ENCODE data around the gene POLDIP3. TPM values are rescaled to one million over a fixed set of nuclear protein-coding genes. Genes with fewer than 3 reads are reported as not detected.

The POLDIP3 gene, protein sequence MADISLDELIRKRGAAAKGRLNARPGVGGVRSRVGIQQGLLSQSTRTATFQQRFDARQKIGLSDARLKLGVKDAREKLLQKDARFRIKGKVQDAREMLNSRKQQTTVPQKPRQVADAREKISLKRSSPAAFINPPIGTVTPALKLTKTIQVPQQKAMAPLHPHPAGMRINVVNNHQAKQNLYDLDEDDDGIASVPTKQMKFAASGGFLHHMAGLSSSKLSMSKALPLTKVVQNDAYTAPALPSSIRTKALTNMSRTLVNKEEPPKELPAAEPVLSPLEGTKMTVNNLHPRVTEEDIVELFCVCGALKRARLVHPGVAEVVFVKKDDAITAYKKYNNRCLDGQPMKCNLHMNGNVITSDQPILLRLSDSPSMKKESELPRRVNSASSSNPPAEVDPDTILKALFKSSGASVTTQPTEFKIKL
- 20.8 TPM for total RNA-seq

DNA sequence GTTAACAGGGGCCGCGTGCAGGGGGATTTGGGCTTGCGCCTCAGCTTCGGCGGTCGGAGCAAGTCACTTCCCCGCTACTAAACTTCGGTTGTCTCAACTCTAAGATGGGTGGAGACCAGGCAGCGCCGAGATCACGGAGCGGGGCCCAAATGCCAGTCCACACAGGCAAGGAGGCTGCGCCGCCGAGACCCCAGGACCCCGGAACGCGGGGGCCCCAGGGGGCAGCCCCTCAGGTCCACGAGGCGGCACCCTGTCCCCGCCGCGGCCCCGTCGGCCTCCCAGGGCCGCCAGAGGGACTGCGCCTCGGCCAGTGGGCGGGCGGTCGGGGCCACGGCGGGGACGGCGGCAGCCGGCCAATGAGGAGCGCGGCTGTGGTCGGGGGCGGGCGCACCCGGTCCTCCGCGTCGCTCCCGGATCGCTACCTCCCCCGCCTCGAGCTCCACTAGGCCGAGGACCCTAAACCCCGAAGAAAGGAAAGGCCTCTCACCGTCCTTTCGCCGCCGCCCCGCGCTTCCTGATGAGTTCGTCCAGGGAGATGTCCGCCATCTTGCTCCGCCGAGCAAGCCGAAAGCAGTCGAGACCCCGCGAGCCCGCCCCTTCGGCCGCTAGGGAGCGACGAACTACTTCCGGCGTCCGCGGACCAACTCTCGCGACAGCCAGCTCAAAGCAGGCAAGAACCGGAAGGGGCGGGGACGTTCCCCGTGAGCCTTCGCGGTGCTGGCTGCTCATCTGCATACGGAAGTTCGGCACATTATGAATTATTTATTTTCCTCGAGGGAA lies at the start of gene POLDIP3:
Gene POLDIP3, minus strand, starts transcription at position 572 of the 780 bp plus-strand sequence. Its CDS starts 26 bp downstream, at position 546.
- DNase-seq (ENCODE audit: low spot score) (peak; percentile 99), ATAC-seq (peak; percentile 81)

DNA sequence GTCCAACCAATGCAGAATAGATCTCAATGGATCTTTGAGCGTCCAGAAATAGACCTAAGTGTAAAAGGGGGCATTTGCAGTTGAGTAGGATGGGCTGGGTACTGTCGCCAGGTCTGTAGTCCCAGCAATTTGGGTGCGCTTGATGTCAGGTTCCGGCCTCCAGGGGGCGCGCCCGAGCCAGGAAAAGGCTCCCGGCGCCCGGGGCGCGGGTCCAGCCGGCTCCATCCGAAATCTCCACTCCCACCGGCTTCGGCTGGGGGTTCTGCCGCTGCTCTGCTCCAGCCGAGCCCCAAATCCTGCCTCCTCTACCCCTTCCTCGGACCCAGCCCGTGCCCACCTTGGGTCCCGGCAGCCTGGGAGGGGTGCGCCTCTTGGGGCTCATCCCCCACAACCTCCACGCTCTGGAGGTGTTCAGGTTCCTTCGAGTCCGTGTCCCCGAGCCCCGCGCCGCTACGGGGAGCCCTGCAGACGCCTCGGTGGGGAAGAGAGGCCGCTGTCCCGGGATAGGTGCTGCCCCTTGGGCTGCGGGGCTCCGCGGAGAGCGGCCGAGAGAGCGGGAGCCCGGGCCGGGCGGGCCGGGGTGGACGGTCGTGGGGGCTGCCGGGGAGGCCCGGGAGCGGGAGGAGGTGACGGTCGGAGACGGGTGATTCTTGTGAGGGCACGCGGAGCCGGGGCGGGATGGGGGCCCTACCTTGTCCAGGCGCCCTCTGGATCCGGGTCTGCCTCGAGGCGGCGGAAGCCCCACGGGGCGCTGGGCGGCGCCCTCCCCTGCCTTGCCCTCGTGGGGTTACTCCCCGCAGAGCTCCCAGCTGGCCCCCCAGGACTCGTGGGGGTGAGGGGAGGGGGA lies 47.5 kb upstream of the POLDIP3 start:
- ATAC-seq (peak; percentile 99), DNase-seq (ENCODE audit: low spot score) (peak; percentile 75)

DNA sequence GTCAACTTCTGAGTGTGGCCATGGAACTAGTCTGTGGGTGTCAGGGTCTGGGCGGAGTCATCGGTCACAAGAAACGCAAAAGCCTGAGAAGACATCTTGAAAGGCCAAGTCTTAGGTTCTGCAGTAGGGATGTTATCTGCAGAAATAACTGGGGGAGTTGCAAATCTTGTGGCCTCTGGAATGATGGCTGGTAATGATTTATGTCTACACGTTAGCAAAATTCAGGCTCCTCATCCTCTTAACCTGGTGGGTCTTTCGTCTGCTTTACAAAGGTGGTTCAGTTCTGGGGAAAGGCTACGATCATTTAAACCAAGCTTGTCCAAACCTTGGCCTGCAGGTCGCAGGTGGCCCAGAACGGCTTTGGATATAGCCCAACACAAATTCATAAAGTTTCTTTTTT lies 41.9 kb upstream of the POLDIP3 start:
- DNase-seq (ENCODE audit: low spot score) (no peak), ATAC-seq (no peak)

DNA sequence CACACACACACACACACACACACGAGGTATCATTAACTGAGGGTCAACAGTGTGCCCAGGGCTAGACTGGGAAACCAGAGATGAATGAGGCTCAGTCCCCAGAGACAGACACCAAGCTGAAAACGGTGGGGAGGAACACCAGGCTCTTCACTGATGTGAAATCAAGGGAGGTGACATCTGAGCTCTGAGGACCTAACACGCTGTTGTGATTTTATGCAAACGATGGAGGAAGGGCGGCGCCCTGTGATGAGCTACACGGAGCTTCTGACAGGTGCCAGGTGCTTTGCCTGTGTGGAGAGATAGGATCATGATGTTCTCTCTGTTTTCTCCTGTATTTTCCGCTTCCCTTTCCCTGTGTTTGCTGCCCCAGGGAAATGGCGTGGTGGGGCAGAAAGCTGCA lies 41.0 kb upstream of the POLDIP3 start:
- ATAC-seq: no peak
- no peak for DNase-seq (ENCODE audit: low spot score)

DNA sequence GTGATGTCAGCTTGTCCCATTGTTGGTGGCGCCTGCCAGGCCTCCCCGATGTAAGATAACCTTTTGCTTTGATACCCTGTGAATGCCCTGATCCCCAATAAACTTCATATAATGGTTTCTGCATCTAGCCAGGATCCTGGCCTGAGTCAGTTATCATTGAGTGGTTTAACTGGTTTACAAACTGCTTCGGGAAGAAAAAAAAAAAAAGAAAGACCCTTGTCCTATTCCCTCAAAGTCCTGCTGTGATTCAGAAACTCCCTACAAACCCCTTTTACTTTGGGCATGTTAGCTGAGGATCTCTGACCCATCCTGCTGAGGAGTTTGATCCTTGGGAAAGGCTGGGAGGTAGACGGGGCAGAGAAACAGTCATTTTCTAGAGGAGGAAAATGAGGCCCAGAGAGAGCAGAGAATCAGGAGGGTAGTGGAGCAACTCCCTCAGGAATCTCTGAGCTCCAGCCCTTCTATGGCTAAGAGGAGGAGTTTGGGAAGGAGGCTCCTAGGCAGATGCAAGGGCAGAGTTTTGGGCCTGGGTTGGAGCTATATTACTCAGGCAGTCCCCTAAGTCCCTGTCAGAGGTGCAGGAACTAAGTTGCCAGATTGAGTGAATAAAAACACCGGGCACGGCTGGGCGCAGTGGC lies 39.9 kb upstream of the POLDIP3 start:
- DNase-seq (ENCODE audit: low spot score) (no peak), ATAC-seq (no peak)

DNA sequence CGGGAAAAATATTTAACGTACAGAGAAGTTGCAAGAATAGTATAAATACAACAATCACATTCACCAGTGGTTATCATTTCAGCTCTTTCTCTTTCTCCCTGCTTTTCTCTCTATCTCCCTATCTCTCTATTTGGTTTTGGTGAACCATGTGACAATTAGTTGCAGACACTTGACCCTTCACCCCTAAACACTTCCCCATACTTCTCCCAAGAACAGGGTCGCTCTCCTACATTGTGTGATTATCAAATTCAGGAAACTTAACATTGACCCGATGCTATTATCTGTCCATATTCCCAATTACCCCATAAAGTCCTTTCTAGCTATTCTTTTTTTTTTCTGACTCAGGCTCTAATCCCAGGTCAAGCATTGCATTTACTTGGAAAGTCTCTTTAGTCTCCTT lies 39.3 kb upstream of the POLDIP3 start:
- no peak for ATAC-seq
- no peak for DNase-seq (ENCODE audit: low spot score)

DNA sequence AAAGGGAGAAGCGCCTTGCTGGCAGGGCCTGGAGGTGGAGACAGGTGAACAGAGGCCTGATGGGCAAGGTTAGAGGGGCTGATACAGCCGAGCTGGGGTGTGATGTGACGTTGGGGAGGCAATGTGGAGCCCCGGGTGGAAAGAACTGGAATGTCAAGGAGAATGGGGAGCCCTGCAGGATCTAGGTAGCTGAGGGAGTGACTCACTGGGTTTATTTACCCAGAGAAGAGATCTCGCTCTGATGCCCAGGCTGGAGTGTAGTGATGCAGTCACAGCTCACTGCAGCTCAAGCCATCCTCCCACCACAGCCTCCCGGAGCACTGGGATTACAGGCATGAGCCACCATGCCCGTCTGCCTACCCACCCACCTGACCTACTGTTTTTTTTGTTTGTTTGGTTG lies 36.5 kb upstream of the POLDIP3 start:
- ATAC-seq: no peak
- no peak for DNase-seq (ENCODE audit: low spot score)

DNA sequence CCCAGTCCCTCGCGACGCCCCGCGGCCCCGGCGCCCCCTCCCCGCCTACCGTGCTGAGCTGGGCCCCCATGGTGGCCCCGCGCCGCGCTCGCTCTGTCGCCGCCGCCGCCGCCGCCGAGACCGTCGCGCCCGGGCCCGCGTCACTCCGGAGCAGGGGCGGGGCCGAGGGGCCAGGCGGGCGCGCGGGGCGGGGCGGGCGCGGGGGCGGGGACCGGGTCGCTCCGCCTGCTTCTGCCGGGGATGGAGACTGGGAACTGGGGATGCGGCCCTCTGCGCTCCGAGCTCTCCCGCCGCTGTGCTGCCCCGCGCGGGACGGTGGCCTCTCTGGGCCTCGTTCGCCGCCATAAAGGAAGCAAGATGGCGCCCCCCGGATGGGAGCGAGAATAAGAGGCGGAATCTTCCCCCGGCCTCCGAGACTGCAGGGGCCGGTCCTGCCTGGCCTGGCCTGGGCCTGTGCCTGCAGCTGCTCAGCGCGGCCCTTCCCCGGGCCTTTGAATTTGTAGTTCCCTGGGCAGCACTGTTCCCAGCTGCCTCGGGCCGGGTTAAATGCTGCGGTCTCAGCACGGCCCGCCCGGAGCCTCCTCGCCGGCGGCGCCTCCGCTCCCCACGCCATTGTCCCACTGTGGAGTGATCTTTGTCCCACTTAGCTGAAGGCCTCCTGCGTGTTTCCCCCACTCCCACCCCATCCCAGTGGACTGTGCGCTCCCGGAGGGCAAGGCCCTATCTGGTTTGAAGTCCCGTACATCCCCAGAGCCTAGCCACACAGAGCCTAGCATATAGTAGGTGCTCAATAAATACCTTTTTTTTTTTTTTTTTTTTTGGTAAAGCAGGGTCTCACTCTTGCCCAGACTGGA lies 34.8 kb upstream of the POLDIP3 start, which contains the start of gene CYB5R3:
Gene CYB5R3, minus strand, starts transcription at position 147 of the 854 bp plus-strand sequence. Its CDS starts 77 bp downstream, at position 70.
- ATAC-seq (peak; percentile 65), DNase-seq (ENCODE audit: low spot score) (peak; percentile 83)

DNA sequence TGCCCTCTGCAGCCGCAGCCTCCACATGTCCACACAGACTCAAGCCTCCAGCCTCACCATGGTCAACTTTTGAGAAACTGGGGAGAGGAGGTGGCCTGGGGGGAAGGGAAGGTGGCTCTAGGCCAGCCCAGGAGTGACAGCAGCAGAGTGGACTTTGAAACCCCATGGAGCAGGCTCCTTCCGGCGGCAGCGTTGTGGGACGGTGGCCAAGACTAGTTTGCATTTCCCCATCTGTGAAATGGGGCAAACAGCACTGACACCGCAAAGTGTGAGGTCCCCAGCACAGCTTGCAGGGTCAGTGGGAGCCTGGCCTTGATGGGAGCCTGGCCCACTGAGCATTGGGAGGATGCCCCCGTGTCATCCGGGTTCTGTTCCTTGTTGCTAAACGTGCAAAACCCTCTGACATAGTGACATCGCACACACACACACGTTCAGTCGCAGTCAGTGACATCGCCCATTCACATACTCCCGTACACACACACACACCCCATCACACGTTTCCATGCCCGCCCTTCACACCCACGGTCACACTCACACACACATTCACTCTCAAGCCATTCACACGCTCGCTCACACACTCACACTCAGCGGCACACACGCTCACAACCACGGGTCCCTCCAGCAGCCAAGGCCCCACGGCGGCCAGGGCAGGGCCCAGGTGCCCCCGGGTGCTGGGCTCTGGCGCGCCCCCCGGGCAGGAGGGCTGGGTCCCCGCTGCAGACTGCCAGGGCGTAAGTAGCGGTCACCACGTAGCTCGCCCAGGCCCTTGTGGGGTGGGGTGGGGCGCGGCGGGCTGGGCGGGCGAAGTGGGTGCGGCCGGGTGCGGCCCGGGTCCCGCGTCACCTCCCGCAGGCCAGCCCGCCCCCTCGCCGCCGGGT lies 33.9 kb upstream of the POLDIP3 start:
- peak; percentile 91 for DNase-seq (ENCODE audit: low spot score)
- peak; percentile 57 for ATAC-seq

DNA sequence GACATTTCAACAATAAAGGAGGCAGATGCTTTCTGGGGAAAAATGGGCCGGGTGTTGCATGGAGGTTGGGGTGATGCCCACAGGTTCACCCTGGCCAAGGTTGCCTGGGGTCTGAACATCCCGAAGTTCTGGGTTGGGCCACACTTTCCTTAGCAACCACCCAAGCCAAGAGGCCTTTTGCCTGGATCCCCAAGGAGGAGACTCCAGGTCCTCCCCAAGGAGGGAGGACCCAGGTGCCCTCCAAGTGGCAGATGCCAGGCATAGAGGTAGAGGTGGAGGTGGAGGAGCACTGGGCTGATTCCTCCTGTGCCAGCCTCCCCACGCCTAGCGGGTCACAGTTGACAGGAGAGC lies 33.3 kb upstream of the POLDIP3 start:
- ATAC-seq (no peak), DNase-seq (ENCODE audit: low spot score) (no peak)

DNA sequence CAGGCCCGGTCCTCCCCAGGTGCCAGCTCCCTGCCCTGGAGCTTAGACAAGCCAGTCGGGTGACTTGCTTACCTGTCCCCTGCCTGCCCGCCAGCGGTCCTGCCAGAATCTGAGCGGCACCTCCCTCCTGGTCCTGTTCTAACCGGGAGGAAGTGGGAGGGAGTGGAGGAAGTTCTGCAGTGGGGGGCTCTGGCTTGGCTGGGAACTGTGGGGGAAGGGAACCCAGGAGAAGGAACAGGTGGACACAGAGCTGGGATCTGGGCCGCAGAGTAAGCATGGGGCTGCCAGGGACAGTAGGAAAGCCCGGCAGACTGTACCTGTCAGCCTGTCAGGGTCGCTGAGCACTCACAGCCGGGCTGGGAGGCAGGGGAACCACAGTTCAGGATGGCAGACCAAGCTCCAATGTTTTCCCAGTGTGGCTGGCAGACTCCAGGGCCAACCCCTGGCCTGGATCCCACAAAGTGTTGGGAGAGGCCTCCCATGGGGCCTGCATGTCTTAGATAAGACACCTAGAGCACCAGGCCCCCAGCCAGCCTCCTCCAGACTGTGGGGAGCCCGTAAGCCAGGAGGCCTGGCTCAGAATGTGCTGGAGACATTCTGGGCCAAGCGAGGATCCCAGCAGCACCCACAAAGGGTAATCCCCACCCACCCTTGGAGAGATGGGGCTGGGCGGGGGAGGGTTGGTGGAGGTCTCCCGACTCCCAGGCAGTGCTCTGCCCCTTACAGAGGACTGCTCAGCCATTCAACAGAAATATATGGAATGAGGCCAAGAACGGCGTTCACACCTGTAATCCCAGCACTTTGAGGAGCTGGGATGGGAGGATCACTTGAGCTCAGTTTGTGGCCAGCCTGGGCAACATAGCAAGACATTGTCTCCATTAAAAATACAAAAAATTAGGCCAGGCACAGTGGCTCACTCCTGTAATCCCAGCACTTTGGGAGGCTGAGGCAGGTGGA lies 32.2 kb upstream of the POLDIP3 start:
- peak; percentile 51 for ATAC-seq
- DNase-seq (ENCODE audit: low spot score): peak; percentile 88

DNA sequence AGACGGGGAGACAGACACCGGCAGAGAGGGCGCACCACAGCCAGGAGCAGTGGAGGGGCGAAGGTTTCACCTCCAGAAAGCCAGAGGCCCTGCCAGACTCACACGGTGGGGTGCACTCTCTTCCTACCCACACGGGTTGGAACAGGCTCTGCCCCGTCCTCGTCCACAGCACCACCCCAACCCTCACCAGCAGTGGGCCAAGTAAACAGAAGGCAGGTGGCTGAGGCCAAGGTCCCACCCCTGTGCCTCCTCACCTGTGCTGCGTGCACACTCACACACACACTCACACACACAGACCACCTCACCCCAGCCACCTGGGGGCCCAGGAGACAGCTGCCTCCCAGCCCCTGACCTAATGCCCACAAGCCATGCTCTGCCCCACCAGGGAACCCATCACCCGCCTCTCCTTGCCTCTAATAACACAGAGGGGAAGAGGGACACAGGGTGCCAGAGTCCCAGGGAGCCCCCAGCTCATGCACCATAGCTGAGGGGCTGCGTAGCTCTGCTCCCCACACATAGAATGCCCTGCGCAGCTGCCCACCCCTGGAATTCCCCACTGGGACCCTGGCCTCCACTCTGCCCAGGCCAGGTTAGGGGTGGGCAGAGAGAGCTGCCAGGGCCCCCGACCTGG lies 31.4 kb upstream of the POLDIP3 start:
- DNase-seq (ENCODE audit: low spot score): peak; percentile 72
- ATAC-seq: peak; percentile 53

DNA sequence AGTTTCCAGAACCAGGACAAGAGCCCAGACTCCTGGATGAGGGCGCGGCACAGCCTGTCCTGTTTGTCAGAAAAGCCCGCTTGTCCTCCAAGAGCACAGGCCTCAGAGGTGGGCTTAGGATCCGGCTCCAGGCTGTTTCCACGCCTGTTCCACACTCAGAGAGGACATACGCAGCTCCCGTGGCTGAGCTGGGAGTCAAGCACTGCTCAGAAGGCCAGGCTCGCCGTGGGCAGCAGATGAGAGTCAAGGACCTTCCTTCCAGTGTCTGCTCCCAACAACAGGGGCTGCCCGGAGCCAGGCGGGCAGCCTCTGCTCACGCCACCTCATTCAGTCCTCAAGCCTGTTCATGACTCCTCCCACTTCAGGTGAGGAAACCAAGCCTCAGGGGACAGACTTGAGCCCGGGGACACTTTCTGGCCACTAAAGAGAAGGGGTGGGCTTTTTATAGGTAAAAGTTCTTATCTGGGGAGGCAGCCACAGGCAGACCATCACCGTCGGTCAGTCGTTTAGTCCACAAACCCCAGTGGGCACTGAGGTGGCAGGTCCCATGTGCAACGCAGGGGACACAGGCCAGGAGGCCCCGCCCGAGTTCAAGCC lies 30.8 kb upstream of the POLDIP3 start:
- no peak for DNase-seq (ENCODE audit: low spot score)
- no peak for ATAC-seq

DNA sequence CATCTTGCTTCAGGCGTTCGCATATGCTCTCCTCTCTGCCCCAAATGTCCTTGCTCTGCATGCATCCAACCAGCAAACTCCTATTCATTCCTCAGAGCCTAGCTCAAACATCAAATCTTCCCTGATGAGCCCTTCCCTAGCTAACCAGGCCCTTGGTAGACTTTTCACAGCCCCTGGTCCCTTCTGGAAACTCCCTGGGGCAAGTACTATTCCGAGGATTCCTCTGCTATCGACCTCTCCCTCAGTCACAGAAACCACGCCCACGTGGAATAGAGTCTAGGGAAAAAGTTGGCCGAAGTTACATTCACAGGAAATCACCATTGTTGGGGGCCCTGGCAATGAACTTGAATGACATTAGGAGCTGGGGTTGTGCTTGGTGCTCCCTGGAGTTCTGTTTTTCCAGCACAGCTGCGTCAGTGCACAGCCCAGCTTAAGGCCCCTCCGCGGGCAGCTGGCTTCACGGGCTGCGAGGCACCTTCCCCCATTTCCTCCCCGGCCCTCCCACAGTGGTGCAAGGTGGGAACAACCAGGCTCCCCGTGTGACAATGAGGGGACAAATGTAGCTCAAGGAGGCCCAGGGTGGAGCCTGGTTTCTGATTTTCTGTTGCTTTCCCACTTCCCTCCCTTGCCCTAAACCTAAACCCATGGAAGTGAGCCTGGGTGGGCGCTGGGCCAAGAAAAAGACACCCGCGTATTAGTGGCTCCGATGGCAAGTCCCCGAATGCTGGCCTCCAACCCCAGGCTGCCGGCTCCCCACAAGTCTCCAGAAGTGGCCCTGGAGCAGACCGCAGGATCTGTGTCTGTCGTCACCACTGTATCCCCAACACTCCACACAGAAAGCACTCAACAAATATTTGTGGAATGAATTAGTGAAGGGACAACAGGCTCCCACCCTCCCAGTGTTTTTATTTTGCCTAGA lies 30.0 kb upstream of the POLDIP3 start:
- DNase-seq (ENCODE audit: low spot score) (no peak), ATAC-seq (no peak)

DNA sequence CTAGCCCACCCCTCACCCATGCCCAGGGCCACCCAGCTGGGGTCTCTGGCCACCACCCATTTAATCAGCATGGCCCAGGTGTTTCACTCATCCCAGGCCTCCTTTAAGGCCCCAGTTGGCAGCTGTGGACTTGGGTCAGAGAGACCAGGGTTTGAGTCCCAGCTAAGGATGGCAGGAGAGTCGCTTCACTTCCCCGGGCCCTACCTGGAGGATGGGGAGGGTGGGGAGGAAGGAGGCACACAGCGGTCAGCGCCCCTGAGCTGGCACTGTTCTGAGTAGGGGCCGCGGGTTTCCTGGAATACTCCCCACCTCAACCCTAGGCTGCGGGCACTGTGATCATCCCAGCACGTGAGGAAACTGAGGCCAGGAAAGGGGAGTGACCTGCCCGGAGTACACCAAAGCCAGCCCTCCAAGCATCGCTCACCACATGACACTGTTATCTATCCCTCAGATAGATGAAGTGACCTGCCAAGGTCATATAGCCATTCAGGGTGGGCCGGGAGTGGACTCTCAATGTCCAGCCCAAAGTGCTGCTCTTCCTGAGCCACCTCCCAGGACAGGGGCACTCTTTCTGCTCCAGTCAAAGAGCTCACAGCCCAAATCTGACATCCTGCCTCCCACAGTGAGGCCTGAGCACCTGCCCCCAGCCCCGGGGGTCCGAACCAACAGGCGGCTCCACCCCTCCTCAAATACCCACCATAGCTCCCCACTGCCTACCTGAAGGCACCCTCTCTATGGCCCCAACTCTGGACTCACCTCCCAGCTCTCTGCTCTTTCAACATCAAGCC lies 29.1 kb upstream of the POLDIP3 start:
- DNase-seq (ENCODE audit: low spot score): no peak
- no peak for ATAC-seq
